ENCODE results near the gene PGBD4.

The PGBD4 gene

GRCh38 chr15:34070003-34070402, 31.9 kb upstream of the PGBD4 start:
- H3K9me2 ChIP-seq (replicated peaks; ENCODE audit: insufficient read depth, low read length): no peaks in the 10 kb centered on the region
- H3K79me2 ChIP-seq (ENCODE audit: insufficient read depth, low read length): no peaks in the 10 kb centered on the region
- no peak overlapping the region for H3K4me2 ChIP-seq (ENCODE audit: low read depth, low read length, poor library complexity, severe bottlenecking)
- no peak overlapping the region for H3K9ac ChIP-seq (ENCODE audit: low read length)
- no peak overlapping the region for H3K4me3 ChIP-seq (ENCODE audit: insufficient read depth, low read length, poor library complexity, severe bottlenecking)
- TF ChIP-seq CTCF (IDR thresholded peaks at IDR 0.05; ENCODE audit: insufficient read depth, low read length, poor library complexity, severe bottlenecking): no peak
- TF ChIP-seq EZH2phosphoT487 (conservative IDR thresholded peaks at IDR 0.05; ENCODE audit: low read length): no peak
- H3K27ac ChIP-seq (ENCODE audit: low read depth, low read length): no peak overlapping the region
- no peaks in the 10 kb centered on the region for H3K9me3 ChIP-seq (ENCODE audit: insufficient read depth, low read length)
- H3K36me3 ChIP-seq (ENCODE audit: low read length): no peaks in the 10 kb centered on the region
- H4K20me1 ChIP-seq (ENCODE audit: low read depth, low read length): no peaks in the 10 kb centered on the region
- H2AFZ ChIP-seq (ENCODE audit: low read depth, low read length, severe bottlenecking): no peak overlapping the region
- H3F3A ChIP-seq (ENCODE audit: insufficient read depth): no peaks in the 10 kb centered on the region
- H3K27me3 ChIP-seq (ENCODE audit: low read length): no peaks in the 10 kb centered on the region

- no peaks in the 10 kb centered on the region for H3K36me3 ChIP-seq (ENCODE audit: low read length)
- H4K20me1 ChIP-seq (ENCODE audit: low read depth, low read length): no peaks in the 10 kb centered on the region
- H3K79me2 ChIP-seq (ENCODE audit: insufficient read depth, low read length): no peaks in the 10 kb centered on the region
- no peak overlapping the region for H3K4me3 ChIP-seq (ENCODE audit: insufficient read depth, low read length, poor library complexity, severe bottlenecking)
- no peaks in the 10 kb centered on the region for H3K9me3 ChIP-seq (ENCODE audit: insufficient read depth, low read length)
- TF ChIP-seq EZH2phosphoT487 (conservative IDR thresholded peaks at IDR 0.05; ENCODE audit: low read length) (no peak), CTCF (IDR thresholded peaks at IDR 0.05; ENCODE audit: insufficient read depth, low read length, poor library complexity, severe bottlenecking) (no peak)
- no peak overlapping the region for H3K27ac ChIP-seq (ENCODE audit: low read depth, low read length)
- H3K9ac ChIP-seq (ENCODE audit: low read length): no peak overlapping the region
- H3K27me3 ChIP-seq (ENCODE audit: low read length): no peaks in the 10 kb centered on the region
- H3K9me2 ChIP-seq (replicated peaks; ENCODE audit: insufficient read depth, low read length): no peaks in the 10 kb centered on the region
- no peak overlapping the region for H3K4me2 ChIP-seq (ENCODE audit: low read depth, low read length, poor library complexity, severe bottlenecking)
- no peaks in the 10 kb centered on the region for H3F3A ChIP-seq (ENCODE audit: insufficient read depth)
- no peak overlapping the region for H2AFZ ChIP-seq (ENCODE audit: low read depth, low read length, severe bottlenecking)
Observed at GRCh38 chr15:34076785-34077184, 25.1 kb upstream of the PGBD4 start.

- Histone ChIP-seq H3K79me2 (ENCODE audit: insufficient read depth, low read length) (no peaks in the 10 kb centered on the region), H3F3A (ENCODE audit: insufficient read depth) (no peaks in the 10 kb centered on the region), H3K27ac (ENCODE audit: low read depth, low read length) (no peak overlapping the region), H3K9ac (ENCODE audit: low read length) (no peak overlapping the region), H4K20me1 (ENCODE audit: low read depth, low read length) (no peaks in the 10 kb centered on the region), H2AFZ (ENCODE audit: low read depth, low read length, severe bottlenecking) (no peak overlapping the region), H3K36me3 (ENCODE audit: low read length) (peaks cover 5% of the 10 kb centered on the region; the same call in 1 of the 2 replicates), H3K27me3 (ENCODE audit: low read length) (no peaks in the 10 kb centered on the region), H3K9me3 (ENCODE audit: insufficient read depth, low read length) (no peaks in the 10 kb centered on the region), H3K4me2 (ENCODE audit: low read depth, low read length, poor library complexity, severe bottlenecking) (no peak overlapping the region), H3K9me2 (replicated peaks; ENCODE audit: insufficient read depth, low read length) (no peaks in the 10 kb centered on the region), H3K4me3 (ENCODE audit: insufficient read depth, low read length, poor library complexity, severe bottlenecking) (no peak overlapping the region)
- TF ChIP-seq EZH2phosphoT487 (conservative IDR thresholded peaks at IDR 0.05; ENCODE audit: low read length) (no peak), CTCF (IDR thresholded peaks at IDR 0.05; ENCODE audit: insufficient read depth, low read length, poor library complexity, severe bottlenecking) (no peak)
Observed at GRCh38 chr15:34078900-34079299, 23.0 kb upstream of the PGBD4 start.

Measured in SU-DHL-6 (cell line).